T follicular helper cell (primary cell): ENCODE data around the gene PCDH15.

ENCODE experiments used
- DNase-seq: peaks from one replicate; pipeline ENCODE4 v3.0.0-alpha.2; 2020; ENCODE audit warnings: low read depth

Gene PCDH15

DNA sequence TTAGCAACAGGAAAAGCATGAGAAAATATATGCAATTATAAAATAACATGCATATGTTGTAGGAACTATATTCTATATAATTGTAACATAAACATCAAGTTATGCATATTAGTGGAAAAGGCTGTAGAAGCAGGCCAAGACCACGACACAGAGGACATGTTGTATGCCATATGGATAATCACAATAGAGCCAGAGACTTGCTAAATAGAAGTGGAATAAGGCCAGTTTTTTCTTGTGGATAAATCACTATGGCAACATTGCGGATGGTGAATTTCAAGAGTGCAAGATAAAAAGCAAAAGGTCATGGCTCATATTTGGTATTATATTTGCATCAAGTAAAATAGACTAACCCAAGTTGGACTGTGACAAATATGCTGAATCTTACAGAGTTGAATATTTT lies 93.0 kb downstream of the PCDH15 start:
- DNase-seq, result no peak

DNA sequence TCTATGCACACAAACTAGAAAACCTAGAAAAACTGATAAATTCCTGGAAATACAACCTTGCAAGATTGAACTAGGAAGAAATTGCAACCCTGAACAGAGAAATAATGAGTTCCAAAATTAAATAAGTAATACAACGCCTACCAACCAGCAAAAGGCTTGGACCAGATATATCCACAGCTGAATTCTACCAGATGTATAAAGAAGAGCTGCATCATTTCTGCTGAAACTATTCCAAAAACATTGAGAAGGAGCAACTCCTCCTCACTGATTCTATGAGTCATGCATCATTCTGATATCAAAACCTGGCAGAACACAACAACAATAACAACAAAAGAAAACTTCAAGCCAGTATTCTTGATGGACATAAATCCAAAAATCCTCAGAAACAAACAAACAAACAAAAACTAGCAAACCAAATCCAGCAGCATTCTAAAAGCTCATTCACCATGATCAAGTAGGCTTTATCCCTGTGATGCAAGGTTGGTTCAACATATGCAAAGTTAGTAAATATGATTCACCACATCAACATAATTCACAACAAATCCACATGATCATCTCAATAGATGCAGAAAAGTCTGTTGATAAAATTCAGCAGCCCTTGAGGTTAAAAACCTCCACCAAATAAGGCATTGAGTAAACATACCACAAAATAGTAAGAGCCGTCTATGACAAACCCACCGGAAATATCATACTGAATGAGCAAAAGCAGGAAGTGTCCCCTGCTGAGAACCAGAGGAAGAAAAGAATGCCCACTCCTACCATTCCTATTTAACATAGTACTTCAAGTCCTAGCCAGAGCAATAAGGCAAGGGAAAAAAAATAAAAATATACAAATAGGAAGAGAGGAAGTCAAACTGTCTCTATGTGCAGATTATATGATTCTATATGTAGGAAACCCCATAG lies 98.2 kb downstream of the PCDH15 start:
- no peak for DNase-seq

DNA sequence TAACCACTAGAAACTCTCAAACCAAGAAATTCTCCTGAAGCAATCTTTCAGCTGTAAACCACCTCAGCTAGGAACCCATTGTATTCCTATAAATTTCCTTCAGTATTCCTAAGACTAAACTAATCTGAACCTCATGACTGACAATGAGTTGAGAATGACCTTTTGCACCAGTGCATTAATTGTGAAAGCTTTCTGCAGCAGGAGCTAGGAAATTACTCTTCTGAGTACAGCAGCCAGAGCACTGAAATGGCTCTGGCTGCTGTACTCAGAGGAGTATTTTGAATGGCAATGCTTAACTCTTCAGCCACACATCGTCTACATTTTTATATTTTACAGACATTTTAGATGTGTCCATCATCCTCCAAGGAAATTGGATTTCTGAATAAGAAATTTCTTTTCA lies 109.7 kb downstream of the PCDH15 start:
- no peak for DNase-seq

DNA sequence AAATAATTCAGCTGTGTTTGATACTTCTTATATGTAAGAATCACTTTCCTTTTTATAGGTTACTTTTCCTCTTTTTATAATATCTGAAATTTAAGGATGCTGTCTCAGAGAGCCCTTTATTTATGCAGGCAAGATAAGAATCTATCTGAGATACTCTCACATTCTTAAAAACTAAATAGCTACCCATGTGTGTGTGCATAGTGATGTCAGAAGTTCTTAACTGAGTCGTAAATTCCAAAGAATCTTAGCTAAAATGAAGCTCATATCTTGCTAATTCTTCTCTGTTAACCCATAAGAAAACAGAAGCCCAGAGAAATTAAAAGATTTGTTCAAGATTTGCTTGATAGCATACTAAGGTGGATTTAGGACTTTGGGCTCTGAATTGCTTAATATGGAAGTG lies 118.5 kb downstream of the PCDH15 start:
- DNase-seq, result no peak

DNA sequence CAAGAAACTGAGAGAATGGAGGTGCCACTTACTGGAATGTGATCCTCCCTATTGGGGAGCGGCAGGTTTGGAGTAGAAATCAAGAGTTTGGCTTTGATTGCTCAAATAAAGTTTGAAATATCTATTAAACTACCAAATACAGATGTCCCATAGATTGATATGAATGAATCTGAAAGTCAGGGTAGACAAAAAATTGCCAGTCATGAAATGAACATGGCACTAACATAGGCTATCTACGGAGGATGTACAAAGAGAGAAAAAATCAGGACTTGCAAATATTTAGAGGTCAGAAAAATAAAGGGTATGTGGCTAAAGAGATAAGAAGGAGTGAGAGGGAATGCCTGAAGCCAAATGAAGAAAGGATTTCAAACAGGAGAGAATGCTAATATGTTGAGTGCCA lies 119.9 kb downstream of the PCDH15 start:
- DNase-seq, result no peak

DNA sequence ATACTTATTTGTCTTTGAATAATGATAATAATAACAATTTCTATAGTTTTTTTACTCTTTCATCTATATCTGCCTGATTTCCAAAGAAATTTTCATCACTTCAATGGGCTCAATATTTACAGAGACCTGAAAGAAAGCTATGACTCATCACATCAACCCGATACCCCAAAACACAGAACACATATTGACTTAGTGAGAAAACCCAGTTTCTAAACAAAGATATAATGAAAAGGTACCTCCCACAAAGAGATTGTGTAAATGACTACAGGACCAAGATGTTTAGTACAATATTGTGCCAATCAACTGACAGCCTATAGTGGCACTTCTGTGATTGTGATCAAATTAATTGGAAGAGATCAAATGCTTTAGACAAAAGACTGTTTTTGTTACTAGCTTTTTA lies 133.9 kb downstream of the PCDH15 start:
- DNase-seq, result no peak

DNA sequence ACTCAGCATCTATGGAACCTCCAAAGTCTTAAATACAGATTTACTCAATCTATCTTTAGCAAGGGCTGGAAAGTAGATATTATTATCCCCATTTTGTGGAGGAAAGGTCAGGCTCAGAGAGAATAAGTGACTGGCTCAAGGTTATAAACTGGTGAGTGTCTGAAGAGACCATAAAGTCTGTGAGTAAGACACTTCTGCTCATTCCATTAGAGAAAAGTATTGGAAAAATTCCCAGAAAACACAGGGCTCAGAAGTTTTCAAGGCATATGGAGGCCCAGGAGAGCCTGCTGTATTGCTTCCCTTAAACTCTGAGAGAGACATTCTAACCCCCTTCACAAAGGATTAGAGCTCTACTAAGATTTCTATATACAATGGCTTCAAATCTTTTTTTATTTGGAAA lies 134.8 kb downstream of the PCDH15 start:
- DNase-seq, result no peak

DNA sequence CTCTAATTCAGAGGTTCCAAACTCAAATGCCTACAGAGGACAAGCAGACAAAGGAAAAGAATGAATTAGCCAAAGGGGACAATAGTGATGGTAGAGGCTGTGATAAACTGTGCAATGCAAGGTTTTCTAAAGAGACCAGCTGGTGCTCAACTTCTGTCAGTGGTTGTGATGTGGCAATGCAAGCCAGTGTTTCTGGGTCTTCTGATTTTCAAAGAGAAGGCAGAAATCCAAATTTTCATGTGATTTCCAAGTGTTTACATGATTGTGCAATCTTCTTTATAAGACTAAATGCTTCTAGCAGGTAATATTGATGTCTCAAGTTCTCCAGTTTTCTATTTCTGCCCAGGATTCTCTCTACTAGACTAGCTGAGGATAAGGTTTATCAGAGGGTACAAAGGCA lies 135.9 kb downstream of the PCDH15 start:
- DNase-seq, result no peak

DNA sequence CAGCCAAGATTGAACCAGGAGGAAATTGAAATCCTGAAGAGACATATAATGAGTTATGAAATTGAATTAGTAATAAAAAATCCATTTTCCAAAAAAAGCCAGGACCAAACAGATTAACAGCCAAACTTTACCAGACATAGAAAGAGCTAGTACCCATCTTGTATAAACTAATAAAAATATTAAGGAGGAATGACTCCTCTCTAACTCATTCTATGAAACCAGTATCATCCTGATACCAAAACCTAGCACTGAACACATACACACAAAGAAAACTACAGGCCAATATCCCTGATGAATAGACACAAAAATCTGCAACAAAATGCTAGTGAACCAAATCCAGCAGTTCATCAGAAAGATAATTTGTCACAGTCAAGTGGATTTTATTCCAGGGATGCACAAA lies 140.6 kb downstream of the PCDH15 start:
- DNase-seq, result no peak

DNA sequence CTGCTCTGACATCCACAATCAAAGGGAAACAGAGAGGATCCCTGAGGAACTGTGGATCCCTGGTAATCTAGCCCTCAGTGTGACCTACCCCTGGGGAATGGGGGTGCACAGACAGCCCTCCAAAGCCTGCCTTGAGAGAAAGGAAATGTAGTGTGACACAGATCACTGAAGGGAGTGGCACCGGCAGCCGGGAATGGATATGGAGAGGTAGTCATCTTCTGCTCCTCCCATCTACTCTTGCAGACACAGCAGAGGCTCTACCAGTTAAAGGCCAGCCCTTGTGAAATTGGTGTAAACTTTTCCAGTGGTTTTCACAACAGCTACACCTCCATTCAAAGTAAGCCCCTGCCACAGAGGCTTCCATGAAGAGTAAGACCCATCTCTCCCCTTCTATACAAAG lies 144.4 kb downstream of the PCDH15 start:
- no peak for DNase-seq

DNA sequence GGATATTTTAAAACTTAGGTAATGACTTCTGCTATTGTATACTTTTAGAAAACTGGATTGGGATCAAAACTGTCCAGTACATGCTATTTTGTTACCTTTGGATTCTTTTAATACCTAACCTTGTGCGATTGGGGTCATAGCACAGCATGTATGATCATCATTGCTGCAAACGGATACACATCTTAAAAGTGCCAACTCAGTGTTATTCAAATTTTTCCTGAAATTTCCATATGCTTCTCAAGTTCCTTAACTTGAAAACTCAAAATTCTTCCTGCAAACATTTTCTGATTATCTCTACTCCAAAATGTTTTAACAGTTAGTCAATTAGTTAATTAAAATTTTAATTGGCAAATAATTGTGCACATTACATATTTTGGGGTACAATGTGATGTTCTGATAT lies 147.5 kb downstream of the PCDH15 start:
- no peak for DNase-seq

DNA sequence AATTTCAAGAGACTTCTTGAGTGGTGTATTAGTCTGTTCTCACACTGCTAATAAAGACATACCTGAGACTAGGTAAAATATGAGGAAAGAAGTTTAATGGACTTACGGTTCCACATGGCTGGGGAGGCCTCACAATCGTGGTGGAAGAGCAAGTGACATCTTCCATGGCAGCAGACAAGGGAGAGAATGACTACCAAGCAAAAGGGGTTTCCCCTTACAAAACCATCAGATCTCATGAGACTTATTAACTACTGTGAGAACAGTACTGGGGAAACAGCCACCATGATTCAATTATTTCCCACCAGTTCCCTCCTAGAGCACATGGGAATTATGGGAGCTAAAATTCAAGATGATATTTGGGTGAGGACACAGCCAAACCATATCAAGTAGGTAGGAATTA lies 150.5 kb downstream of the PCDH15 start:
- DNase-seq, result no peak

DNA sequence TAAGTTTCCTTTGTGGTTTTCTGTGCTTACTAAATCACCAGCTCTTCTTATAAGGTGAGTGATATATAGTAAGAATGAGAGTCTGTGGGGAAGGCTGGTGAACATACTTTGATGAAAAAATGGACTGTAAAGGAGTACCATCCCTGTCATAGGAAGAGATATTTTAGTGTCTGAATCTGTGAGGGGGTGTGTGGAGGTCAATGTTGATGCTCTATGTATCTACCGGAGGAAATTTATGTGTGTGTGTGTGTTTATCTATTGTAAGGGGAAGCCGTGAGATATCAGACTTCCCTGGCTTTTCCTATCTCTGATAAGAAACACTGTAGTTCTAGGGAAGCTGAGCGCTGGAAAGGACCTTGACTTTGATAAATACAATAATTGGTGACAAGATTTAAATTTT lies 179.0 kb downstream of the PCDH15 start:
- DNase-seq, result no peak

DNA sequence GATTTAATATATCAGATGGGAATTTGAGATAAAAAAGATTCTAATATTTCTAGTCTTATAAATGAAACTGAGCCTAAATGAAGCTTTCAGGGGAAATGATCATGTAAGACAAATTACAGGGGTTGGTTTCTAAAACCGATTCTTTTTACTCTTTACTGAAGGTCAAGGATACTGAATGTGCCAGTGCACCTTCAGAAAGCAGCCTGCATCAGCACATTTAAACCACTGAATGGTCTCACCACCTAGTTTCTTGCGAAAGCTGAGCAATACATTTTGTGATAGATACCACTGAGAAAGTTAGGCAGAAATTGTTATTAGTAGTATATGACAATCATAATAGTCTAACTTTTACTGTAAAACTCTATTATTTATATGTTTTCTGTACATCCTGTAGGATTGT lies 180.7 kb downstream of the PCDH15 start:
- DNase-seq, result no peak

DNA sequence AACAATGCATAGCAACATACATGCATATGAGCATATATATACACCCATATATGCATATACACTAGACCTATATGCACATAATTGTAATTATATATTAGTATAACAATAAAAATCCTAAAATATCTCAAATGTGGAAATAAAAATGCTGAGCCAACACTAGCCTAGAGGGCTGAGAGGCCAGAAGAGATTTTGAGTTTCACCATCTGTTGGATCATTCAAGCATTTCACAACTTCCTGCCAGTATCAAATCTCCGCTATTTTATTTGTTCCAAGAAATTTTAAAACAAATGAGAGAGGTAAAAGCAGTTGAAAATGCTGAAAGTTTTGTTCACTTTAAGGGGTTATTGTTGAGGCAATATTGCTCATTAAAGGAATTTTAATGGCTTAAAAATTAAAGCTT lies 187.0 kb downstream of the PCDH15 start:
- DNase-seq, result no peak

DNA sequence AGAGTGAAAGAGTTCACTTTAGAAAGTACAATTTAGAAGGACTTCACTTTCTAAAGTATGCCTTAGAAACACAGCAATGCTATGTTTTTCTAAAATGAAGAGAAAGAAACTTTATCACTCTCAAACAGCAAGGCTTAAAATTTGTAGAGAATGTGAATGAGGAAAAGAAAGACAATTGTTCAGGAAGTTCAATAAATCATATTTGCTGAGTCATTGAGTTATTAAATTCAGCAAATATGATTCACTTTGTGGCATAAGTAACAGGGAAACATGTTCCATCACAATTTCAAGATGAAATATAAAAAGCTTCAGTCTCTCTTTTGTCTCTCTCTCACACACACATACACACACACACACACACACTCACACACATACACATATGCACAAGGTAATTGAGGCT lies 187.9 kb downstream of the PCDH15 start:
- DNase-seq, result no peak

DNA sequence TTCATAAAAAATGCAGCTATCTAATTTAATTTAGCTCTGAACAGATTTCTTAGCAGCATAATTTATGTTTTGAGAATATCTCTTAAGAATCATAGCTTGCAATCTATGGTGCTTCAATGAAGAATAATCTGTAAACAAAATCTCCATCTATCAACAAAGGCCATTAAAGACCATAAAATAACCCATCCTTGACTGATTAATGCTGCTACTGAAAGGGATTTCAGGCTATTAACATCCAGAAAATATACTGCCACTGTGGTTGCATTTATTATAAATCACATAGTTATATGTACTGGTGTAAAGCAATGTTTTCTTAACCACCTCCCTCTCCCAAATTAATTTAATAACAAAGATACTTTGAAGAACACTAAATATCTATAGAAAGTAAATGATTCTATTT lies 191.6 kb downstream of the PCDH15 start:
- no peak for DNase-seq

DNA sequence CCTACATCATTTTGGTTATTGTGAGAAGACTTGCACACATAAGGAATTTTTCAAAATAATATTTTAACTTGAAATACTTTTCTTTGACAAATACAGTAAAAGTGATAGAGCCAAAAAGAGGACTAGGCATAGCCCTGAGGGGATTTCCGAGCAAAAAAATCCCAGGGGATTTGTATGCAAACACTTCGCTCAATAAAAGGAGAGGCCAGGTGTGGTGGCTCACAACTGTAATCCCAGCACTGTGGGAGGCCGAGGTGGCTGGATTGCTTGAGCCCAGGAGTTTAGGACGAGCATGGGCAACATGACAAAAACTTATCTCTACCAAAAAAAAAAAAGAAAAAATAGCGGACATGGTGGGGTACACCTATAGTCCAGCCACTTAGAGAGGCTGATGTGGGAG lies 193.0 kb downstream of the PCDH15 start:
- no peak for DNase-seq

DNA sequence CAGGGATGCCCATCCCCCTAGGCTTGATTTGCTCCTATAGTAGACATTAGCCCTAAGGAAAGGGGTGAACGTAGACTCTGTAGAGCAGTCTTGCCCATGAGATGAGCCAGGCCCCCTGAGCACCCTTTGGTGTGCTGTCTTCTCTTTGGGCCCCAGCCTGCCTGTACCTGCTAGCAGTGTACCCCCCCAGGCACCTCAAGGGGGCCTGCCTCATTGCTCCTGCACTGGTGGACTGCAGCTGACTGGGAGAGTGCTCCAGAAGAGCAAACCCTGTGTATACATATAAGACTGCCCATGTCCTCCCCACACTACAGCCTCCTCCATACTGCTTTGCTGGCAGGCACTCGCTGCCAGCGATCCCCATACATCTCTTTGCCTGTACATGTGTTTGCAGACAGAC lies 206.7 kb downstream of the PCDH15 start:
- no peak for DNase-seq

DNA sequence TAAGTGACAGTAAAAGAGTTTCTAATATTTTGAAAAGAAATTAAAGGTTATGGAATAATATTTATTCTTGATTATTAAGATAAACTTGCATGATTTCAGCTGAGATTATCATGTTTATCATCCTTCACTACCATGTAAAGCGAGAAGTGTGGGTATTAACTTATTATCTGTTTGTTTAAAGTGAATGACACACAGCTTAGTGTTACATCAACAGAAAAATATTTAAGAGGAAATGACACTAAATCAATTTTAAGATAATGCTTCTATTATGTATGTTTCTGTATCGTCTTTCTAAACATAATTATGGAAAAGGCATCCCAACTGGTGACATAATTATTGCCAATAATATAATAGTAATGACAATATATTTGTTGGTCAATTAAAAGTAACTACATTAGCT lies 213.1 kb downstream of the PCDH15 start:
- DNase-seq, result no peak

DNA sequence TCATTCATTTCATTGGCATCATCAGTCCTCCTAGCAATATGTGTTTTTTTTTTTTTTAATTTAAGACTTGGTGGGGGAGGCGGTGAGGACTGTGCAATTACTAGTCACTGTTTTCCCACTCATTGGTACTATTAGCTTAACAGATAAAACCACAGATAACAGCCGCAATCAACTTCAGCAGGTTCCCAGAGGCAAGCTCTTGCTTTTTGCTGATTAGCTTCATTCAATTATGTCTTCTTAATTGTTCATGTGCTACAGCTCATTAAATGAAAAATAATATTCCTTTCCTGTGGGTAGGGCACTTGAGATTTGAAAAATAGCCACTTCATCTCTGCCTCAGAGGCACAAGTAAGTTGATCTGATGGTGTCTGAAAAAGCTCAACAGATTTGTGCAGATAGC lies 215.5 kb downstream of the PCDH15 start:
- DNase-seq, result no peak

DNA sequence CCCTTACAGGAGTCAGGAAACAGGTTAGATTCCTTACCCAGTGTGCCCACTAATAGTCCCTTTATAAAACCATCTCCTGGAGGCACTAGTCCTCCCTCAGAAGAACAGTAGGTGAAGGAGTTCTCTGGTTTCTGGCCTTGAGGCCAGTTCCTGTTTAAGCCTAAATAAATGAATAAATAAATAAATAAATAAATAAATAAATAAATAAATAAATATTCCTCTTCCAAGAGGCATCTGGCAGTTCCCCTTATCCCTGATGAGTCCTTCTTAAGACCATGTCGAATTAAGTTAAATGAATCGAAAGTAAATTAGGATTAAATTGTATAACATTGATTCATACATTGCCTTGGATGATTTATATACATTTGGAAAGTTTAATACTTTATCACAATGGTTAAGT lies 223.3 kb downstream of the PCDH15 start:
- no peak for DNase-seq

DNA sequence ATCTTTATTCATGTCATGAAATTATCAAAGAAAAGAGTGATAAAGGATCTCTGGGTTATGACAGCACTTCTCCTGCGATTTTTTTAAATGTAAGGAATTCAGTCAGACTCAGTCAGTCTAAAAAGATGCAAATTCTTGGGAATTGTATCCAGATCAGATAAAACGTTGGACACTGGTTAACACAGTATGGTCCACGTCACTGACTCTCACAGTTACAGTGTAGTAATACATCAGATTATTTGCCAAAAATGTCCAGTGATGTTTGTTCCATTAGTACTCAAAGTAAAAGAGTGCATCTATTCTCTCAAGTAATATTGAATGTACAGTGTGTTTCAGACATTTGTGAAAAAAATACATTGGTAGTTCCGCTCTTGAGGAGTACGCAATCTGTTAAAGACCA lies 224.5 kb downstream of the PCDH15 start:
- no peak for DNase-seq

DNA sequence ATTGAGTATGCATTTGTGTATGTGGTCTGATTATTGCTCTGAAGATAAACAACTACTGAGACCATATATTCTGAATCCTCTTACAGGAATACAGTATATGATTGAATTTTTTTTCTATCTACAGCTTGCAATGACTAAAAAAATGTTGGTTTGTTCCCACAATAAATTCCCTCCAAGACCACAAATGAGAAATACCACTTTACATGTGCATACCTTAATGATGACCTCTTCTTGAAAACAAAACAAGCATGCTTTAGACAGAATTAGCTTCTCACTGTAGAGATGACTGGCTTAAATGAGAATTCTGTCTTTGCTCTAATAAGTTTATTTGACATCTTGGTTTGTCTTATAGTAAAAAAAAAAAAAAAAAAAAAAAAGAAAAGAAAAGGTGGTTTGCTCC lies 241.5 kb downstream of the PCDH15 start:
- DNase-seq, result no peak
